Mesenchymal stem cell (in vitro differentiated cells and primary cell): ENCODE data around the gene PLTP.

Source experiments
- DNase-seq: peaks from one replicate; pipeline ENCODE4 v3.0.0-alpha.2; 2013
- H2AFZ ChIP-seq: one replicate; pipeline ENCODE4 v1.6.1; 2013; ENCODE audit warnings: low read depth, mild to moderate bottlenecking, control low read depth, inconsistent platforms, low read length, moderate library complexity
- H2AK5ac ChIP-seq: 2 replicates; pipeline ENCODE4 v1.6.1; 2013; ENCODE audit warnings: low read length, moderate library complexity, mild to moderate bottlenecking, inconsistent platforms; ENCODE audit not compliant: severe bottlenecking
- H2BK120ac ChIP-seq: one replicate; pipeline ENCODE4 v1.6.1; 2013; ENCODE audit warnings: low read depth, mild to moderate bottlenecking, inconsistent platforms, low read length, moderate library complexity
- H2BK12ac ChIP-seq, 2 experiments: one replicate each; pipeline ENCODE4 v1.6.1; 2013; ENCODE audit warnings: inconsistent platforms in 2 of 2, low read length in 2 of 2, mild to moderate bottlenecking in 2 of 2, moderate library complexity in 2 of 2, control low read depth in 1 of 2
- H2BK15ac ChIP-seq: one replicate; pipeline ENCODE4 v1.6.1; 2013; ENCODE audit warnings: mild to moderate bottlenecking, low read depth, inconsistent platforms; ENCODE audit not compliant: poor library complexity, severe bottlenecking
- H2BK5ac ChIP-seq: 2 replicates; pipeline ENCODE4 v1.6.1; 2013; ENCODE audit warnings: low read depth, mild to moderate bottlenecking, low read length, control low read depth, inconsistent platforms; ENCODE audit not compliant: poor library complexity, severe bottlenecking
- H3K14ac ChIP-seq, 2 experiments: one replicate each; pipeline ENCODE4 v1.6.1; 2013; ENCODE audit warnings: inconsistent platforms in 2 of 2, low read length in 2 of 2, control low read depth in 1 of 2, mild to moderate bottlenecking in 1 of 2, moderate library complexity in 1 of 2
- H3K18ac ChIP-seq, 2 experiments: one replicate each; pipeline ENCODE4 v1.6.1; 2013; ENCODE audit warnings: inconsistent platforms in 2 of 2, low read length in 2 of 2, control low read depth in 1 of 2, low read depth in 1 of 2, mild to moderate bottlenecking in 1 of 2
- H3K23ac ChIP-seq, 2 experiments: one replicate each; pipeline ENCODE4 v1.6.1; 2013; ENCODE audit warnings: inconsistent platforms in 2 of 2, low read length in 2 of 2, mild to moderate bottlenecking in 2 of 2, moderate library complexity in 2 of 2, control low read depth in 1 of 2
- H3K27ac ChIP-seq: 2 replicates; pipeline ENCODE4 v1.5.1; 2013; ENCODE audit warnings: mild to moderate bottlenecking, moderate library complexity, low read length, control low read depth, inconsistent platforms; ENCODE audit not compliant: poor library complexity, severe bottlenecking
- H3K27me3 ChIP-seq, 2 experiments: 2 replicates each; pipeline versions ENCODE4 v1.6.1 to v1.7.0; 2013; ENCODE audit warnings: low read length in 2 of 2, mild to moderate bottlenecking in 2 of 2, moderate library complexity in 2 of 2, control low read depth in 1 of 2, inconsistent platforms in 1 of 2; ENCODE audit not compliant: control insufficient read depth in 1 of 2, insufficient read depth in 1 of 2
- H3K36me3 ChIP-seq, 2 experiments: 2 replicates each; pipeline versions ENCODE4 v1.6.1 to v1.7.0; 2013; ENCODE audit warnings: low read length in 2 of 2, control low read depth in 1 of 2, inconsistent platforms in 1 of 2, low read depth in 1 of 2, mild to moderate bottlenecking in 1 of 2; ENCODE audit not compliant: insufficient read depth in 2 of 2, control insufficient read depth in 1 of 2
- H3K4ac ChIP-seq, 2 experiments: one replicate each; pipeline ENCODE4 v1.6.1; 2013; ENCODE audit warnings: inconsistent platforms in 2 of 2, low read length in 2 of 2, mild to moderate bottlenecking in 2 of 2, moderate library complexity in 2 of 2, control low read depth in 1 of 2, low read depth in 1 of 2
- H3K4me1 ChIP-seq: 2 replicates; pipeline ENCODE4 v1.6.1; 2013; ENCODE audit warnings: low read depth, low read length, control low read depth; ENCODE audit not compliant: control insufficient read depth, insufficient read depth
- H3K4me2 ChIP-seq: 2 replicates; pipeline ENCODE4 v1.6.1; 2013; ENCODE audit warnings: low read length, mild to moderate bottlenecking, inconsistent platforms; ENCODE audit not compliant: poor library complexity, severe bottlenecking
- H3K4me3 ChIP-seq, 2 experiments: 2 replicates each; pipeline versions ENCODE4 v1.5.1 to v1.7.0; 2013; ENCODE audit warnings: low read length in 2 of 2, mild to moderate bottlenecking in 2 of 2, control low read depth in 1 of 2, low read depth in 1 of 2; ENCODE audit not compliant: insufficient read depth in 1 of 2
- H3K79me1 ChIP-seq: replicated peaks from 2 replicates; pipeline ENCODE4 v1.6.1; 2013; ENCODE audit warnings: mild to moderate bottlenecking, control low read depth, low read length, inconsistent platforms; ENCODE audit not compliant: poor library complexity, severe bottlenecking
- H3K9ac ChIP-seq: 2 replicates; pipeline ENCODE4 v1.7.0; 2013; ENCODE audit warnings: mild to moderate bottlenecking, low read length, moderate library complexity
- H3K9me3 ChIP-seq: 2 replicates; pipeline ENCODE4 v1.7.0; 2013; ENCODE audit warnings: mild to moderate bottlenecking, low read length; ENCODE audit not compliant: control insufficient read depth
- H4K8ac ChIP-seq: one replicate; pipeline ENCODE4 v1.6.1; 2013; ENCODE audit warnings: inconsistent platforms, mild to moderate bottlenecking, low read length, moderate library complexity
- H4K91ac ChIP-seq: one replicate; pipeline ENCODE4 v1.6.1; 2013; ENCODE audit warnings: mild to moderate bottlenecking, low read length, inconsistent platforms
- WGBS: methylation state at CpG from one replicate; pipeline ENCODE4 v1.1.7; 2013; ENCODE audit warnings: mixed read lengths; 5-methylcytosine and 5-hydroxymethylcytosine counted together

PLTP gene

DNA sequence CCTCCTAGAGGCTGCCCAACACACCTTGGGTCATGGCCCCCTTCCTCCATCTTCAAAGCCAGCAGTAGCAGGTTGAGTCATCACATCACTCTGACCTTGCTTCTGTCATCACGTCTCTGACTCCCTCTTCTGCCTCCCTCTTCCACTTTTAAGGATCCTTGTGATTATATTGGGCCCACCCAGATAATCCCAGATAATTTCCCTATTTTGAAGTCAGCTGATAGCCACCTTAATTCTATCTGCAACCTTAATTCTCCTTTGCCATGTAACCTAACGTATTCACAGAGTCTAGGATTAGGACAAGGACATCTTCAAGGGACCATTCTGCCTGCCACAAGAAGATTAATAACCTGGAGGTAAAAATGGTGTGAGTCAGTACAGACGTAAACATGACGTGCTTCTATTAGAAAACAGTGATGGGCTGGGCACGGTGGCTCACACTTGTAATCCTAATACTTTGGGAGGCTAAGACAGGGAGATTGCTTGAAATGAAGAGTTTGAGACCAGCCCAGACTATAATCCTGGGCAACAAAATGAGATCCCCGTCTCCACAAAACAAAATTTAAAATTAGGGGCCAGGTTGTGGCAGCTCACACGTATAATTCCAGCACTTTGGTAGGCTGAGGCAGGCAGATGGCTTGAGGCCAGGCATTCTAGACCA lies 51.3 kb downstream of the PLTP start:
- Histone ChIP-seq H2BK12ac (no peak overlapping the region), H2AK5ac (no peak overlapping the region), H2AFZ (no peak overlapping the region), H3K79me1 (peaks cover 23% of the 10 kb centered on the region), H2BK120ac (no peak overlapping the region), H3K14ac (no peak overlapping the region), H2BK5ac (no peak overlapping the region), H3K23ac (no peak overlapping the region), H3K9me3 (no peaks in the 10 kb centered on the region), H2BK15ac (no peak overlapping the region), H3K18ac (no peak overlapping the region), H3K4me3 (no peak overlapping the region), H4K8ac (no peak overlapping the region), H3K27ac (no peak overlapping the region), H3K4me2 (no peak overlapping the region), H3K36me3 (no peaks in the 10 kb centered on the region), H3K4ac (no peak overlapping the region), H3K27me3 (no peaks in the 10 kb centered on the region), H3K4me1 (peaks cover 19% of the 10 kb centered on the region), H4K91ac (no peak overlapping the region), H3K9ac (no peak overlapping the region)
- 44% methylated on average over 7 of the region's 7 CpGs for WGBS
- DNase-seq = peak; percentile 61

DNA sequence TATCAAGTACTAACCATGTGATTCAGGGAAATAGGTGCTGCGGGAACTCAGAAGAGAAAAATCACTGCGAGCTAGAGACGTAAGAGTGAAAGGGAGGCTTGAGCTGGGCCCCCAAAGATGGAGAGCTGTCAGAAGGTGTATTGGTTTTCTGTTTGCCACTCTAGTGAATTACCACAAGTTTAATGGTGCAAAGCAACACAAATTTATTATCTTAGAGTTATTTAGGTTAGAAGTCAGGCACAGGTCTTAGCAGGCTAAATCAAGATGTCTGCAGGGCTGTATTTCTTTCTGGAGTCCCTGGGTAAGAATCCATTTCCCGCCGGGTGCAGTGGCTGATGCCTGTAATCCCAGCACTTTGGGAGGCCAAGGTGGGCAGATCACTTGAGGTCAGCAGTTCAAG lies 52.0 kb downstream of the PLTP start:
- Histone ChIP-seq H4K91ac (no peak overlapping the region), H2BK15ac (no peak overlapping the region), H2BK120ac (no peak overlapping the region), H3K79me1 (peaks cover 27% of the 10 kb centered on the region), H3K27me3 (no peaks in the 10 kb centered on the region), H3K27ac (no peak overlapping the region), H3K4me1 (peaks cover 21% of the 10 kb centered on the region), H3K9me3 (no peaks in the 10 kb centered on the region), H3K4me3 (no peak overlapping the region), H2AK5ac (no peak overlapping the region), H3K36me3 (peaks cover 3% of the 10 kb centered on the region in 2 experiments), H2AFZ (no peak overlapping the region), H3K9ac (no peak overlapping the region), H3K4ac (no peak overlapping the region), H4K8ac (no peak overlapping the region), H3K23ac (no peak overlapping the region), H2BK12ac (no peak overlapping the region), H3K18ac (no peak overlapping the region), H3K4me2 (no peak overlapping the region), H3K14ac (no peak overlapping the region), H2BK5ac (no peak overlapping the region)
- WGBS = 100% methylated on average over 5 of the region's 5 CpGs
- no peak for DNase-seq

DNA sequence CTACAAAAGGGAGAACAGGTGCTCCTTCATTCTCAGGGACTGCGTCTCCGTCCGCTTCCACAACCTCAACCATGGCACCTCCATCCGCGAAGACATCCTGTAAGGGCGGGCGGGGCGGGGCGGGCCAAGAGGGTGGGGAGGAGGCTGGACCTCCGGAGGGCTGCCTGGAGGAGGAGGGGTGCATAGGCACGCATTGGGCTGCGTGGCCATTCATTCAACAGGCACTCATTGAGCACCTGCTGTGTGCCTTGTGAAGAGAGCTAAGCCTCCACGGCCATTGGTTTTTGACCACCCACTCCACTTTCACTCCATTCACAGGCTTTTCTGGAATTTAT lies 54.1 kb downstream of the PLTP start:
- DNase-seq = no peak
- Histone ChIP-seq H2BK12ac (no peak overlapping the region), H3K4me2 (peak overlapping the region; percentile 64), H3K4me3 (peak overlapping the region; percentile 59 to 94), H3K23ac (no peak overlapping the region), H3K27me3 (no peaks in the 10 kb centered on the region), H3K9me3 (no peaks in the 10 kb centered on the region), H2AFZ (peak overlapping the region; percentile 49), H3K18ac (peak overlapping the region; percentile 1 to 34), H2AK5ac (peak overlapping the region; percentile 57), H4K91ac (peak overlapping the region; percentile 34), H2BK120ac (no peak overlapping the region), H2BK5ac (no peak overlapping the region), H3K4me1 (peaks cover 23% of the 10 kb centered on the region), H3K36me3 (peaks cover 5 to 21% of the 10 kb centered on the region in 2 experiments), H4K8ac (peak overlapping the region; percentile 96), H3K14ac (peak overlapping the region in 1 of 2 experiments; percentile 21), H3K79me1 (peaks cover 35% of the 10 kb centered on the region), H3K4ac (peak overlapping the region in 1 of 2 experiments; percentile 88), H3K27ac (peak overlapping the region; percentile 12), H3K9ac (peak overlapping the region; percentile 90), H2BK15ac (peak overlapping the region; percentile 8)
- 8% methylated on average over 4 of the region's 13 CpGs for WGBS

DNA sequence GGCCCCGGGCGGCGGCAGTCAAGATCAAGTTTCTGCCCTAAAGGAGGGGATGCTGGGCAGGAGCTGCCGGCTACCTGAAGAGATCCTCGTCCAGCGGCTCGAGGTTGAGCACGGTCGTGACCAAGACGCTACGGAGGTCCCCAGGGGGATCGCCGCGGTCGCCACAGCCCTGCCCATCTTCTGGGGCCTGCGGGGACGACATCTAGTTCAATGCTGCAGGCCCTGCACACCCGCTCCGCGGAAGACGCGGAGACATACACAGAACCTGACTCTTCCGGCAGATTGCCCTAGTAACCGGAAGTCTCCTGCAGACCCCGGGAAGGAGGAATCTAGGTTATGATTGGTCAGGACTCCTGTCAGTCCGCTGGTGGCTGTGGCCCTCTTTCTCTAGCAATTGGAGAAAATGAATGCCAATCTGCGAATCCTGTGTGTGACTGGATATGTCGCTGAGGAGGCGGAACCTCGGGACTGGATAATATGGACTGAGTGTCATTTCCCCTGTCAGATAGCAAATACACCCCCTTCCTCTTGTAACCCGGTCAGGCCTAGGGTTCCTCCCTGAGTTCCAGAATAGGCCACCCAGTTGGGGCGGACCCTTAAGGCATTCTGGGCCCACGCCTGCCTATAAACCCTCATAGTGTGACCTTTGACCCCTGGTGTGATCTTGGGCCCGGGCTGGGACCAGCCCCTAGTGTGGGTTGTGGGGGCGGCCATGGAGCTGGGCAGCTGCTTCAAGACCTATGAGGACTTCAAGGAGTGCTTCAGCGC lies 54.7 kb downstream of the PLTP start, which contains the start of the genes ACOT8 and ZSWIM3:
Gene ACOT8 (minus strand): TSS at position 279 of the 768 bp plus-strand sequence. CDS start 77 bp downstream, at position 202.
Gene ZSWIM3 (plus strand): TSS at position 501 of the 768 bp plus-strand sequence. CDS start 212 bp downstream, at position 713.
- peak within 1 kb of the TSS; percentile 90 for H3K9ac ChIP-seq
- H2AFZ ChIP-seq = peak within 1 kb of the TSS; percentile 83
- no peaks in the 10 kb centered on the region for H3K9me3 ChIP-seq
- peaks cover 23% of the 10 kb centered on the region for H3K4me1 ChIP-seq
- no peak within 1 kb of the TSS for H2BK12ac ChIP-seq
- peaks cover 32% of the 10 kb centered on the region for H3K79me1 ChIP-seq
- H3K23ac ChIP-seq = peak within 1 kb of the TSS in 1 of 2 experiments; percentile 23
- H3K4me2 ChIP-seq = peak within 1 kb of the TSS; percentile 64
- WGBS = under 1% methylated on average over 35 of the region's 36 CpGs
- peak within 1 kb of the TSS; percentile 78 to 90 for H3K18ac ChIP-seq
- H2BK120ac ChIP-seq = peak within 1 kb of the TSS; percentile 38
- H4K91ac ChIP-seq = peak within 1 kb of the TSS; percentile 34
- peak within 1 kb of the TSS; percentile 73 for H3K27ac ChIP-seq
- no peaks in the 10 kb centered on the region for H3K27me3 ChIP-seq
- peak within 1 kb of the TSS; percentile 57 for H2AK5ac ChIP-seq
- peaks cover 5 to 21% of the 10 kb centered on the region in 2 experiments for H3K36me3 ChIP-seq
- peak within 1 kb of the TSS; percentile 79 to 94 for H3K4me3 ChIP-seq
- peak within 1 kb of the TSS; percentile 96 for H4K8ac ChIP-seq
- peak within 1 kb of the TSS; percentile 77 for H2BK15ac ChIP-seq
- peak within 1 kb of the TSS in 1 of 2 experiments; percentile 88 for H3K4ac ChIP-seq
- H3K14ac ChIP-seq = peak within 1 kb of the TSS; percentile 21 to 83
- H2BK5ac ChIP-seq = no peak within 1 kb of the TSS
- DNase-seq = peak; percentile 100
